Activated T-cell treated with anti-CD3 and anti-CD28 coated beads, Interleukin-2, amount 50 U/mL, for 72 hours (primary cell): Measurements from ENCODE around the gene LDAH. TPM values are rescaled to one million over a fixed set of nuclear protein-coding genes. Genes with fewer than 3 reads are reported as not detected.
A peak's percentile ranks its signal among the peaks of the same experiment; 100 is the strongest.

ENCODE experiments used
- ATAC-seq, 2 donors: fragments of 150-1000 bp; cut with Tn5 transposase; replicated peaks in 1 of 2; 2 replicates each; pipeline ENCODE4 v1.10.0; 2021; ENCODE audit warnings: moderate library complexity in 2 of 2, mild to moderate bottlenecking in 1 of 2
- DNase-seq, 2 donors: peaks; one replicate each; pipeline ENCODE4 v3.0.0; 2021 to 2022; ENCODE audit warnings: mixed read lengths in 1 of 2
- H3K27ac Mint-ChIP-seq: one replicate; pipeline ENCODE4 v1.8.0; 2022; ENCODE audit warnings: mild to moderate bottlenecking, moderate library complexity, mixed read lengths
- H3K27me3 Mint-ChIP-seq: one replicate; pipeline ENCODE4 v1.8.0; 2022; ENCODE audit warnings: low read depth, mixed read lengths
- H3K36me3 Mint-ChIP-seq, 2 donors: one replicate each; pipeline ENCODE4 v1.8.0; 2022; ENCODE audit warnings: mixed read lengths in 2 of 2, mild to moderate bottlenecking in 1 of 2; ENCODE audit not compliant: insufficient read depth in 2 of 2
- H3K4me1 Mint-ChIP-seq: one replicate; pipeline ENCODE4 v1.8.0; 2022; ENCODE audit warnings: low read depth, mixed read lengths
- H3K4me3 Mint-ChIP-seq, 2 donors: one replicate each; pipeline ENCODE4 v1.8.0; 2022; ENCODE audit warnings: mild to moderate bottlenecking in 2 of 2, mixed read lengths in 2 of 2, moderate library complexity in 2 of 2
- H3K9me3 Mint-ChIP-seq, 2 donors: one replicate each; pipeline ENCODE4 v1.8.0; 2022; ENCODE audit warnings: mixed read lengths in 2 of 2
- total RNA-seq, 2 donors: library from RNA; stranded (reverse); gene quantifications; one replicate each; pipeline ENCODE4 v1.2.3, GENCODE V29; 2022

LDAH gene
- total RNA-seq, 2 donors from 2014 or later, result 26.7 to 30.1 TPM

DNA sequence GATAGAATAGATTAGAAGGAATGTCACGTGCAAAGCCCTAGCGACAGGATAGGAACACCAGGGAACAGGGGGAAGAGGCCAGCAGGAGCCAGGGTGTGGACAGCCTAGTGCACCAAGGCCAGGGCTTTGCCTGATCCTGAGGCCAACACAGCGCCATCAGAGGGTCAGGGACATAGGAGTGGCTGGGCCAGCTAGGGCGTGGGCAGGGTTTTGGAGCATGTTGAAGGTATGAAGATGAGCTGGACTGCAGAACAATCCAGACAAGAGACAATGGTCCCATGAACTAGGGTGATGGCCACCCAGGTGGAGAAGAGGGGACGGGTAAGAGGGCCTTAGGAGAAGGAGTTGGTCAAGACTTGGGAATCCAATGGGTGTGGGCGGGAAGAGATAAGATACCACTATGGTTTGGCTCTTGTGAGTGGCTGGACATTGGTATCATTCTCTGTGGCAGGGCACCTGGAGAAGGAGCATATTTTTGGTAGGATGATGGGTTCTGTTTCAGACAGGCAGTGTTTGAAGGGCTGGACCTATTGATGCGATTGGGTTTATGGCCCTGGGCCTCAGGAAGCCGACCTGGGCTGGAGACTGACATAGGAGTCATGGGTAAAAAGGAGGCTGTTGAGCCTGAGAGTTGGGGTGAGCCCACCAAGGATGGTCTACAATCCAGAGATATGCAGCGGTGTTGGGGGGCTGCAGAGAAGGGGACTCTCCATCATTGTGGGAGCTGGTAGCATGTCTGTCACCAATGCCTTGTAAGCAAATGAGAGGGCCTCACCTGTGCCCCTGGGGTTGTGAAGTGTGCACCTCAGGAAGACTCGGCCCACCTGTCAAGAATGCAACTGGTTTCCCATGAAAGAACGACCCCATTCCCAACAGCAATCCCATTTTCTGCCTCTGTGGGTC lies 170.0 kb downstream of the LDAH start:
- Mint-ChIP-seq H3K9me3 (no peaks in the 10 kb centered on the region), H3K4me1 (peaks cover 20% of the 10 kb centered on the region), H3K4me3 (no peak overlapping the region), H3K27ac (no peak overlapping the region), H3K27me3 (no peaks in the 10 kb centered on the region), H3K36me3 (no peaks in the 10 kb centered on the region)
- DNase-seq (no peak), ATAC-seq (no peak)

DNA sequence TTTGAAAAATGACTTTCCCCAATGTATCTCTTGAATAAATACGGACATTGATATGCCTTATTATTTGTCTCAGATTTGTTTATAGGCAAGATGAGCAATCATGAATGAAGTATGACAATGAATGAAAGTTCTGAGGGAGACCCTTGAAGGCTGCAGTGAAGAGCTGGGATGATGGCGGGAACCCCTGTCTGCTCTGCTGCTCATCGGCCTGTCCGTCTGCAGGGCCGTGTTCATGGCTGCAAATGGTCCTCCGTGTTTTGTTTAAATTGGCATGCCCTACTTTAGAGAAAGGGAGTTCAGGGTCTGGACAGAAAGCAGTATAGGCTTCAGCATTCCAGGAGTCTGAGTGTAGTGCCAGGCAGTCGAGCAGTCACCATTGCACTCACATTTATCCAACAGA lies 170.8 kb downstream of the LDAH start:
- Mint-ChIP-seq H3K9me3 (no peaks in the 10 kb centered on the region), H3K36me3 (no peaks in the 10 kb centered on the region), H3K4me1 (peaks cover 20% of the 10 kb centered on the region), H3K27me3 (no peaks in the 10 kb centered on the region), H3K4me3 (peak overlapping the region in 1 of 2 donors; percentile 92), H3K27ac (no peak overlapping the region)
- no peak for ATAC-seq
- no peak for DNase-seq

DNA sequence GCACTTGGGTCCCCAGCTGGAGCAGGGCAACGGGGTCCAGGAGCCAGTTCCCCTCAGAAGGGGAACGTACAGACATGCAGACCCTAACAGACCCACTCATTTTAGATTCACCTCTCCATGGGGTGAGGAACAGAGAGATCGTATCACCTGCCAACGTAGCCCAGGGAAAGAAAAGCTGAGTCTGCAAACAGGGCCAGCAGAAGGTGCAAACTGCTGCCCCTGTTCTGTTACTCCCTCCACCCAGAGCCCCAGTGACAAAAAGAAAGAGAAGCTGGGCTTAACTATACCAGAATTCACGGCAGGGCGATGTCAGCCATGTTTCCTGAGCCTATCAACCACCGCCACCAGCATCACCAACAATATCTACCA lies 171.2 kb downstream of the LDAH start:
- no peak for ATAC-seq
- H3K27ac Mint-ChIP-seq, result no peak overlapping the region

DNA sequence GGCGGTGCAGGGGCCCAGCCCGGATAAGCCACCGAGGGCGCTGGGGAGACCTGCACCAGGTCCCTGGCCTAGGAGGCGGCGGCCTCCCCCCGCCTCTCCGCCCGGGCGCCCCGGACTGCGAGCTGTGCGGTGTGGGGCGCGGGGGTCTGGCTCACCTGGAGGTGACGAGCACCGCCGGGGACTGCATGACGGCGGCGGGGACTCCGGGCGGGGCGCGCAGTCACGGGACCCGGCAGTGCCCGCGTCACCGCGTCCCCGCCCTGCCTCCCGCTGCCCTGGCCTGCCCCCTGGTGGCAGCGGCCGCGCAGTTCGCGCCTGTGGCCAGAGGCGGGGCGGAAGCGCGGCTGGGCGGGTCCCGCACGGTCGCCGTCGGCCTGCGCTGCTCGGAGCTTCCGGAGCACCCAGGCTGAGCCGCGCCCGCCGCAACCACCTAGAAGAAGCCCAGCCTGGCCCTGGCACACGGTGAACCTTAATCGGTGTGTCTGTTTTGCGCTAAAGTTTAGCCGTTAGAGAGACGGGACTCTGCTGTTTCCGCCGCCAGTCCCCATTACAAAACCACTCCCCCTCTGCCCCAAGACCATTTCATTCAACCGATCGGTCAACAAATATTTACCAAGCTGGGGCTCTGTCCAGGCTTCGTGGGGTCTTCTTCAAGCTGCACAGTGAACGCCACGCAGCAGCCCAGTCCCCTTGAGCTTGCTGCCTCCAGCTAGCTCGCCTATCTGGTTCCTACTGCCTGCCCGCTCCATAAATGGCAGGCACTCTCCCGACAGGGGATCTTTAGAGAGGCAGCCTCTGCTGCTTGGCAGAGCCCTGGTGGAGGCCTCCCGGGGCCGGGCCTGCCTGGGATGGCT lies 171.8 kb downstream of the LDAH start, which contains the start of gene HS1BP3:
Gene HS1BP3, minus strand, starts transcription at position 222 of the 854 bp plus-strand sequence. Its CDS starts 35 bp downstream, at position 187.
- Mint-ChIP-seq H3K36me3 (no peaks in the 10 kb centered on the region), H3K9me3 (no peaks in the 10 kb centered on the region), H3K4me1 (peaks cover 20% of the 10 kb centered on the region), H3K4me3 (peak within 1 kb of the TSS; percentile 92 to 93), H3K27ac (peak within 1 kb of the TSS; percentile 28), H3K27me3 (no peaks in the 10 kb centered on the region)
- ATAC-seq, result peak; percentile 96
- DNase-seq, result peak; percentile 87 to 96

More for the DNA sequence above, 171.2 kb downstream of the LDAH start:
- Mint-ChIP-seq H3K36me3 (no peaks in the 10 kb centered on the region), H3K27me3 (no peaks in the 10 kb centered on the region), H3K4me3 (peak overlapping the region; percentile 92 to 93), H3K4me1 (peaks cover 20% of the 10 kb centered on the region), H3K9me3 (no peaks in the 10 kb centered on the region)
- no peak for DNase-seq

DNA sequence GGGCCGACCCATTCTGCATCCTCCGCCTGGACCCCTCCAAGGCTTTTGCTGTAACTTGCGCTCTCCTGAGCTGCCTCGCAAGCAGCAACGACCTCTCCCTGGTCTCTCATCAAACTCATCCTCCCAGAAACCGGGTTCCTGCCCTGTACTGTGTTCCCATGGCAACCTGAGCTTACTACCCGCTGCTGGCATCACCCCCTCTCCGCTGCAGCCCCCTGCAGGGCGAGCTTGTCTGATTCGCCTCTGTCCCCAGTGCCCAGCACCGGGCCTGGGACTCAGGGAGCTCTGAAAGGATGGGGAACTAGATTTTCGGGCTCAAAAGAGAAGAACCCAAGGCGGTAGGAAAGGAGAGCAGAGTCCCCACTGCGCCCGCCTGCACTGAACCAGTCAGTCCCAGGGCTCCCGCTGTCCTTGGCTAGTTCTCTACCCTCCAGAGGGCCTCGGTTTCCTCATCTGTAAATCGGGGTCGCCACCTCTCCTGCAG lies 172.5 kb downstream of the LDAH start:
- DNase-seq (peak in 1 of 2 donors; percentile 25), ATAC-seq (peak; percentile 13 to 22)
- no peaks in the 10 kb centered on the region for H3K9me3 Mint-ChIP-seq
- no peak overlapping the region for H3K27ac Mint-ChIP-seq
- H3K4me3 Mint-ChIP-seq, result peak overlapping the region; percentile 92 to 93
- H3K4me1 Mint-ChIP-seq, result peaks cover 20% of the 10 kb centered on the region
- H3K27me3 Mint-ChIP-seq, result no peaks in the 10 kb centered on the region
- H3K36me3 Mint-ChIP-seq, result no peaks in the 10 kb centered on the region

DNA sequence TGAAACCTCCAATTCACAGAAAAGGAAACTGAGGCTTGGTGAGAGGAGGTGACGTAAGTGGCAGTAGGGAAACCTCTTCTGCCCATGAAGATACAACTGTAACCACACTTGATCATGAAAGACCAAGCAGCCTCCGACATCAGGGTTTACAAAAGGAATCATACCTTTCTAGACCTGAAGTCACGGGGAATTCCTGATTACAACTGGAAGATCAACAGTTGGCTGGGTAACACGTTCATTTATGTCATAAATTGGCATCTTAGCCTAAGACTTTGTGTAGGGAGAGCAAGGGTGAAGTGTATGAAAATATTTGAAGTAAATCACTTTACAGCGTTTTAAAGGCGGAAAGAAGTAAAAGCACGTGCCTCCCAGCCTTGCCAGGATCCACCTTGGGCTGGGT lies 172.9 kb downstream of the LDAH start:
- Mint-ChIP-seq H3K27ac (no peak overlapping the region), H3K9me3 (no peaks in the 10 kb centered on the region)
- ATAC-seq, result no peak

DNA sequence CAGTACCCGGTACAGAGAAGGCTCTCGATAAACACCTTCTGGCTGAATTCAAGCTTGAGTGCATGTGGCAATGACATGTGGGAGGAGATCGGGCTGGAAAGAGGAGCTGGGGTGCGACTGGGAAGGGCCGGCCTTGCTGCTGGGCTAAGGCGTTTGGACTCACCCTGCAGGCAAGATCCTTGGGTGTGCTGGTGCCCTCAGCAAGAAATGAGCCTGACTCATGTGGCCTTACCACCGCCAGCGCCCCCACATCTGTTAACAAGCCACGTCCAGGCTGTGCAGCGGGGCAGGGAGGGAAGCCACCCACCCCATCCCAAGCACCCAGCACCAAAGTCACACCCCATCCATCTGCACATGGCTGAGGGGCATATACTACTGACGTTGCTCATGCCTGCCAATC lies 173.3 kb downstream of the LDAH start:
- H3K4me3 Mint-ChIP-seq, result peak overlapping the region; percentile 92 to 93
- no peak overlapping the region for H3K27ac Mint-ChIP-seq
- H3K36me3 Mint-ChIP-seq, result no peaks in the 10 kb centered on the region
- H3K27me3 Mint-ChIP-seq, result no peaks in the 10 kb centered on the region
- peaks cover 20% of the 10 kb centered on the region for H3K4me1 Mint-ChIP-seq
- DNase-seq (no peak), ATAC-seq (no peak)
- no peaks in the 10 kb centered on the region for H3K9me3 Mint-ChIP-seq

More for the DNA sequence above, 172.9 kb downstream of the LDAH start:
- H3K4me1 Mint-ChIP-seq, result peaks cover 20% of the 10 kb centered on the region
- H3K36me3 Mint-ChIP-seq, result no peaks in the 10 kb centered on the region
- H3K27me3 Mint-ChIP-seq, result no peaks in the 10 kb centered on the region
- H3K4me3 Mint-ChIP-seq, result peak overlapping the region; percentile 92 to 93
- no peak for DNase-seq

DNA sequence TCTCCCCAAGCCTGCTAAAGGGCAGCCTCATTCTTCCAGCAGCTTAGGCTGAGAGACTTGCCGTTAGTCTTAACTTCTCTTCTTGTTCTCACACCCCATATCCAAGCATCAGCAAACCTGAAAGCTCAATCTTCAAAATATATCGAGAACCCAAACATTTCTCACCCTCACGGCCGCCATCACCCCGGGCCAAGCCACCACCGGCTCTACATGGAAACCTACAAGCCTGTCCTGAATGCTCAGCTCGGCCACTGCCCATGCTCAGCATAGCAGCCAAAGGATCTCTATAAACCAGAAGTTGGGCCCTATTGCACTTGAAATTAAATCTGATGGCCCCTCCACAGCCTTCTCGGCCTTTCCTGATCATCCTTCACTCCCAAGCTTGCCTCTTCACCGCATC lies 174.1 kb downstream of the LDAH start:
- H3K9me3 Mint-ChIP-seq, result no peaks in the 10 kb centered on the region
- ATAC-seq, result no peak

DNA sequence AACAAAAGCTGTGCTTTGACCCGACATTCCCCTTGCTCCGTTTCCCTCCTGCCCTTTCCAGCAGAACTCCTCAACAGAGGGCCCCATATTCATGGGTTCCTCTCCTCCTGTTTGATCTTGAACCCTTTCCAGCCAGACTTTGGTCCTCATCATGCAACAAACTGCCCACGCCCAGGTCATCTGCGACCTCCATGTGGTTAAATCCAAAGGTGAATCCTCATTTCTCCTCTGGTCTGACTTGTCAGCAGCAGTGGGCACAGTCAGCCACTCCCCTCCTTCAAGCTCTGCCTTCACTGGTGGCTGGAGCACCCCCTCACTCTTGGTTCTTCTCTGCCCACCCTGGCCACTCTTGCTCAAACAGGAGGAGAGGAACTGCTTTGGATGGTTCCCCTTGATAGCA lies 174.7 kb downstream of the LDAH start:
- no peak overlapping the region for H3K4me3 Mint-ChIP-seq
- DNase-seq, result no peak
- no peaks in the 10 kb centered on the region for H3K9me3 Mint-ChIP-seq

More for the DNA sequence above, 174.1 kb downstream of the LDAH start:
- no peak for DNase-seq
- H3K36me3 Mint-ChIP-seq, result no peaks in the 10 kb centered on the region
- no peaks in the 10 kb centered on the region for H3K27me3 Mint-ChIP-seq
- H3K27ac Mint-ChIP-seq, result no peak overlapping the region
- no peak overlapping the region for H3K4me3 Mint-ChIP-seq
- peaks cover 20% of the 10 kb centered on the region for H3K4me1 Mint-ChIP-seq

DNA sequence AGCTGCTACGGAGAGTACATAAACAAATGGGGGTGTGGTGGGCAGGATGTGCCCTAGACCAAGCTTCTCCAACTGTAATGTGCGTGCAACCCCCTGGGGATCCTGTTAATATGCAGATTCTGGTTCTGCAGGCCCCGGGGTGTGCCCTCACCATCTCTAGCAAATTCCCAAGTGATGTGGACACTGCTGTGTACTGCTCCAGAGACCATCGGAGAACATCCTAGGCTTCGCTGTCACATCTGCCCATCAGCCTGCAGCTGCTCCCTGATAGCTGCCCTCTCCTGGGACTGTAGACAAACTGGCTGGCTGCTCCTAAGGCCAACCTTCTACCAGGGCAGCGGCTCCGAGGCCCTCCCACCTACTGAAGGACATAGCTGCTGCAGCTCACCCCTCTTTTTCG lies 175.2 kb downstream of the LDAH start:
- Mint-ChIP-seq H3K27me3 (no peaks in the 10 kb centered on the region), H3K27ac (no peak overlapping the region), H3K9me3 (no peaks in the 10 kb centered on the region), H3K4me1 (peaks cover 20% of the 10 kb centered on the region), H3K4me3 (no peak overlapping the region), H3K36me3 (no peaks in the 10 kb centered on the region)
- ATAC-seq, result no peak
- no peak for DNase-seq

More for the DNA sequence above, 174.7 kb downstream of the LDAH start:
- H3K4me1 Mint-ChIP-seq, result peaks cover 20% of the 10 kb centered on the region
- H3K27me3 Mint-ChIP-seq, result no peaks in the 10 kb centered on the region
- H3K36me3 Mint-ChIP-seq, result no peaks in the 10 kb centered on the region
- no peak for ATAC-seq
- no peak overlapping the region for H3K27ac Mint-ChIP-seq

DNA sequence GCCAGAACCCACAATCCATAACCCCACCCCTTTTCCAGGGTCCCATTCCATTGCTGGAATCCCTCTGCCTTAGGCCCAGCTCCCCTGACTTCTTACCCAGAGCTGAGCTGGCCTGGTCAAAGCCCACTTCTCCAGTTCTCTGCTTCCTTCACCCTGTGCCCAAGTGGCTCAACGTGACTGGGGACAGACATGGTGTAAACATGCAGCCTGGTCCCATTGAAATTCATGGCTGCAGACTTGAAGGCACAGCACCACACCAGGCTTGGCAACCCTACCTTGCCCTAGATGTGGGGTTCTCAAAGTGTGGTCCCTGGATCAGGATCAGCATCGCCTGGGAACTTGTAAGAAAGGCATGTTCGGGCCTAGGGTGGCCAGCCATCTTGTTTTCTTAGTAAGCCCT lies 175.7 kb downstream of the LDAH start:
- Mint-ChIP-seq H3K36me3 (no peaks in the 10 kb centered on the region), H3K4me3 (no peak overlapping the region), H3K4me1 (peaks cover 20% of the 10 kb centered on the region), H3K27me3 (no peaks in the 10 kb centered on the region), H3K9me3 (no peaks in the 10 kb centered on the region), H3K27ac (no peak overlapping the region)
- ATAC-seq, result no peak
- DNase-seq, result no peak

DNA sequence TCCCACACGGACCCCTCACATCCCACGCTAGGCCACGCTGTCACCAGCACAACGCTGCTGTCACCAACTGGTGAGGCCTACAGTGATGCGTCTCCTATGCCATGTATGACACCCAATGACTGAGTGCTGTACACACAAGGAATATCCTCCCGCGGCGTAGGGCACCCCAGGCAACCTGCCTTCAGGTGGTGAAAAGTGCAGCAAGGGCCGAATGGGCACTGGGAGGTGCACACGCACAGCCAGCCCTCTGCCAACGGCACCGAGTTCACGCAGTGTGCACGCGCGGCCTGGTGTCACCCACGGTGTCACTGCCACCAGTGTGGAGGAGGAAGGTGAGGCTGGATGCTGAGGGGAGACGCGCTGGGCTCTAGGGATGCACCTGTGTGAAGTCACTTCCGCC lies 176.5 kb downstream of the LDAH start:
- Mint-ChIP-seq H3K36me3 (no peaks in the 10 kb centered on the region), H3K9me3 (no peaks in the 10 kb centered on the region), H3K4me1 (peaks cover 17% of the 10 kb centered on the region), H3K27ac (no peak overlapping the region), H3K4me3 (no peak overlapping the region), H3K27me3 (no peaks in the 10 kb centered on the region)
- ATAC-seq, result no peak
- DNase-seq, result no peak

DNA sequence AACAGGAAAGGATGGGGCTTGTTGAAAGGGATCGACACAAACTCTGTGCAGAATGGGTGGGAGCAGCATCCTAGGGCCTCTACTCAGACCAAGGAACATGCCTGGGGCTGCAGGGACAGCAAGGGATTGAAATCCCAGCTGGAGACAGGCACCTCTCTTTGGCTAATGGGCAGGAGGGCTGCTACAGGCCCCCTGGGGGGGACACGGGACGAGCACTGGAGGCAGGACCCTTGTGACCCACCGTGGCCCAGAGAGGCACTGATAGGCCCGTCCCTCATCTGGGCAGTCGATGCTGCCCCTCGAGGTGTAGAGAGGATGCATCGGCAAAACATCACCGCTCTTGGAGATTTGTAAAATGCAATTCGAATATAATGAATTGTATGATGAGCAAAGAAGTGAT lies 177.1 kb downstream of the LDAH start:
- H3K27ac Mint-ChIP-seq, result no peak overlapping the region
- no peak for ATAC-seq

More for the DNA sequence above, 177.1 kb downstream of the LDAH start:
- no peak for DNase-seq
- Mint-ChIP-seq H3K4me3 (no peak overlapping the region), H3K27me3 (no peaks in the 10 kb centered on the region), H3K9me3 (no peaks in the 10 kb centered on the region), H3K4me1 (peaks cover 14% of the 10 kb centered on the region), H3K36me3 (no peaks in the 10 kb centered on the region)
